Left lung (tissue), 10 donors: ENCODE data around the gene TBL2. TPM values are rescaled to one million over a fixed set of nuclear protein-coding genes. Genes with fewer than 3 reads are reported as not detected.
"Not testable (repeated sequence)": the region's sequence is repeated elsewhere in the genome, so short reads cannot be mapped to it uniquely, and the experiment has no call there.

Experiments
- ATAC-seq: fragments of 200-7000 bp; cut with Tn5 transposase; one replicate; pipeline ENCODE4 v1.9.1; 2020; ENCODE audit warnings: moderate library complexity
- DNase-seq, 4 donors: peaks; one replicate each; pipeline ENCODE4 v3.0.0-alpha.2; 2013 to 2020
- H3K27ac ChIP-seq, 2 donors: fragments of 200-600 bp; sonication (generic) in 1 of 2; one replicate each; pipeline versions ENCODE4 v1.5.0 to v1.8.0; 2020 to 2021
- H3K27me3 ChIP-seq, 2 donors: fragments of 200-600 bp; sonication (generic) in 1 of 2; one replicate each; pipeline versions ENCODE4 v1.5.0 to v1.8.0; 2020 to 2021
- H3K36me3 ChIP-seq, 2 donors: fragments of 200-600 bp; sonication (generic) in 1 of 2; one replicate each; pipeline versions ENCODE4 v1.5.0 to v1.8.0; 2020 to 2021
- H3K4me1 ChIP-seq, 2 donors: fragments of 200-600 bp; one replicate each; pipeline ENCODE4 v1.8.0; 2021
- H3K4me3 ChIP-seq, 2 donors: fragments of 200-600 bp; sonication (generic) in 1 of 2; one replicate each; pipeline versions ENCODE4 v1.5.0 to v1.8.0; 2020 to 2021; ENCODE audit warnings: mild to moderate bottlenecking in 1 of 2
- H3K9me3 ChIP-seq, 2 donors: fragments of 200-600 bp; sonication (generic) in 1 of 2; one replicate each; pipeline versions ENCODE4 v1.5.0 to v1.8.0; 2020 to 2021
- intact Hi-C, 2 donors: fragments of 100-400 bp; cut with DNase I; formaldehyde crosslinking; loops; one replicate each; pipeline versions ENCODE4 v1.11.2 to v1.14.2; 2022
- polyA plus RNA-seq, 6 donors: library from polyadenylated mRNA; unstranded; fragments of 120-200 nt; gene quantifications; one replicate each; pipeline ENCODE4 v1.2.1, GENCODE V29; 2013; ENCODE audit not compliant: insufficient read length in 6 of 6
- total RNA-seq, 2 donors: library from RNA; stranded (reverse); fragmentation: NEBNext Ultra II Directional; extraction: Animal tissue kit (Norgen Biotek cat#: 25700); gene quantifications; one replicate each; pipeline ENCODE4 v1.2.1, GENCODE V29; 2021
- TF ChIP-seq, protein P1 (sequence below), 2 donors: fragments of 200-600 bp; sonication (generic) in 1 of 2; IDR thresholded peaks; one replicate each; pipeline versions ENCODE4 v1.5.0 to v1.8.0; 2021; ENCODE audit warnings: antibody characterized with exemption in 2 of 2
- donor health status: DM: no; HTN: yes; CAD: no.
- donor health status: DM: no; HTN: no; CAD: no.

The TBL2 gene
- total and polyA plus RNA-seq, 8 donors, result 29.9 to 41.0 (median 39.2) TPM

- Histone ChIP-seq H3K4me3 (no peak overlapping the region), H3K27ac (no peak overlapping the region), H3K4me1 (peaks cover 0 to 14% of the 10 kb centered on the region in 2 donors), H3K9me3 (no peaks in the 10 kb centered on the region), H3K36me3 (peaks cover 0 to 39% of the 10 kb centered on the region in 2 donors), H3K27me3 (no peaks in the 10 kb centered on the region)
- no peak for DNase-seq
- TF ChIP-seq, protein P1, sequence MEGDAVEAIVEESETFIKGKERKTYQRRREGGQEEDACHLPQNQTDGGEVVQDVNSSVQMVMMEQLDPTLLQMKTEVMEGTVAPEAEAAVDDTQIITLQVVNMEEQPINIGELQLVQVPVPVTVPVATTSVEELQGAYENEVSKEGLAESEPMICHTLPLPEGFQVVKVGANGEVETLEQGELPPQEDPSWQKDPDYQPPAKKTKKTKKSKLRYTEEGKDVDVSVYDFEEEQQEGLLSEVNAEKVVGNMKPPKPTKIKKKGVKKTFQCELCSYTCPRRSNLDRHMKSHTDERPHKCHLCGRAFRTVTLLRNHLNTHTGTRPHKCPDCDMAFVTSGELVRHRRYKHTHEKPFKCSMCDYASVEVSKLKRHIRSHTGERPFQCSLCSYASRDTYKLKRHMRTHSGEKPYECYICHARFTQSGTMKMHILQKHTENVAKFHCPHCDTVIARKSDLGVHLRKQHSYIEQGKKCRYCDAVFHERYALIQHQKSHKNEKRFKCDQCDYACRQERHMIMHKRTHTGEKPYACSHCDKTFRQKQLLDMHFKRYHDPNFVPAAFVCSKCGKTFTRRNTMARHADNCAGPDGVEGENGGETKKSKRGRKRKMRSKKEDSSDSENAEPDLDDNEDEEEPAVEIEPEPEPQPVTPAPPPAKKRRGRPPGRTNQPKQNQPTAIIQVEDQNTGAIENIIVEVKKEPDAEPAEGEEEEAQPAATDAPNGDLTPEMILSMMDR (IDR thresholded peaks at IDR 0.05), result no peak
- intact Hi-C loops, result no loop called here
- ATAC-seq, result no peak
These were observed 11.2 kb downstream of the TBL2 start for GRCh38 chr7:73567140-73567539.

GRCh38 chr7:73566431-73566830, 11.9 kb downstream of the TBL2 start:
- peaks cover 0 to 14% of the 10 kb centered on the region in 2 donors for H3K4me1 ChIP-seq
- ATAC-seq, result not testable (repeated sequence)

GRCh38 chr7:73565675-73566340, 12.6 kb downstream of the TBL2 start:
- intact Hi-C loops, result no loop called here
- peaks cover 0 to 14% of the 10 kb centered on the region in 2 donors for H3K4me1 ChIP-seq
- DNase-seq (no peak), ATAC-seq (peak; percentile 19)
- peaks cover 0 to 26% of the 10 kb centered on the region in 2 donors for H3K36me3 ChIP-seq
- no peaks in the 10 kb centered on the region for H3K9me3 ChIP-seq
- H3K27ac ChIP-seq, result no peak overlapping the region
- H3K4me3 ChIP-seq, result peak overlapping the region; percentile 2 to 23
- TF ChIP-seq, protein P1 (IDR thresholded peaks at IDR 0.05), result no peak
- H3K27me3 ChIP-seq, result no peaks in the 10 kb centered on the region

More at GRCh38 chr7:73566431-73566830, 11.9 kb downstream of the TBL2 start:
- H3K27ac ChIP-seq, DNase-seq, intact Hi-C loops, H3K27me3 ChIP-seq, H3K9me3 ChIP-seq: not testable (repeated sequence)
- H3K4me3 ChIP-seq, result peak overlapping the region; percentile 2 to 23
- H3K36me3 ChIP-seq, result peaks cover 0 to 32% of the 10 kb centered on the region in 2 donors

GRCh38 chr7:73560109-73560835, 18.1 kb downstream of the TBL2 start:
- no peak for ATAC-seq
- TF ChIP-seq, protein P1 (IDR thresholded peaks at IDR 0.05), result no peak
- Histone ChIP-seq H3K27me3 (no peaks in the 10 kb centered on the region), H3K4me3 (no peak overlapping the region), H3K9me3 (no peaks in the 10 kb centered on the region), H3K4me1 (peaks cover 12 to 23% of the 10 kb centered on the region in 2 donors), H3K36me3 (no peaks in the 10 kb centered on the region), H3K27ac (no peak overlapping the region)
- DNase-seq, result no peak
- intact Hi-C loops, result no loop called here

DNA sequence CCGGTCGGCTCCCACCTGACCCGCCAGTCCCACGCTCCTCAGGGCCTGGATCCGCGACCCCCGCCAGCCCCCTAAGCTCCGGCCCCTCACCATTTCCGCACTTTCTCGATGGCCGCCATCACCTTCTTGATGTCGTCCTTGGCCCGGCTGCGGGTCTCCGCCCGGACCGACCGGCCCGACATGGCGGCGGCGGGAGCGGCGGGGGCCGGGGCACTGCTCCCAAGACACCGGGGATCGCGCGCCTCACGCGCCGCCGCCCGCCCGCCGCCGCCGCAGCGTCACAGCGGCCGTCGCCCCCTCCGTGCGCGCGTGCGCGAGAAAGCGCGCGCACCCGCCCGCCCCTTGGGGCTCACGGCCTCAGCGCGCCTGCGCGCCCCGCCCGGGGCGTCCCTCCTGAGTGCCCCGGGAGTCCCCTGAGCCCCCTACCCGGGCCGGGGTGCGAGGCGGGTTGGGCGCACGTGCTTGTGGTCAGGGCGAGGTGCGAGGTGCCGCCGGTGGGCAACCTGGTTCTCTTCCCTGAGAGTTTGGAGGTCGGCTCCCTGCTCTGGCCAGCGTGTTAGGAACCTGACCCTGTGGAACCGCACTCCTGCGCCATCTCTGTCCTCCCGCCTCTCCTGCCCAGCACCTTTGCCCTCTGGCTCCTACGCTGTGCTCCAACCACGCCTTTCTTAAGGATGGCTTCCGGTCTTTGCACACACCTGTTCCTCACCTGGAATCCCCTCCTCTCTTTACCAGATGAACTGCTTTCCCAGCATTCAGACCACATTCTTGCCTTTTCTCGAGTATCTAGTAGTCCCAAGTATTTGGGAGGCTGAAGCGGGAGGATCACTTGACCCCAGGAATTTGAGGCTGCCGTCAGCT, 20.8 kb downstream of the TBL2 start, which contains the start of gene BCL7B:
BCL7B (minus strand) TSS at position 294 of the 861 bp plus-strand sequence; CDS start at position 182, 112 bp downstream.
- ATAC-seq (peak; percentile 72), DNase-seq (peak; percentile 64 to 93 (median 76))
- no peaks in the 10 kb centered on the region for H3K27me3 ChIP-seq
- H3K9me3 ChIP-seq, result no peaks in the 10 kb centered on the region
- intact Hi-C loops, result no loop called here
- peaks cover 14 to 37% of the 10 kb centered on the region in 2 donors for H3K4me1 ChIP-seq
- peak within 1 kb of the TSS; percentile 55 to 77 for H3K4me3 ChIP-seq
- peak within 1 kb of the TSS; percentile 97 for H3K27ac ChIP-seq
- TF ChIP-seq, protein P1 (IDR thresholded peaks at IDR 0.05), result no peak
- H3K36me3 ChIP-seq, result peaks cover 0 to 19% of the 10 kb centered on the region in 2 donors
